ENCODE measurements around the gene GRIK4.

The GRIK4 gene

GRCh38 chr11:120526241-120526640 is 14.7 kb downstream of the GRIK4 start:
- no peak for DNase-seq

GRCh38 chr11:120527111-120527761 is 15.7 kb downstream of the GRIK4 start:
- no peak for DNase-seq

GRCh38 chr11:120528749-120529148 is 17.2 kb downstream of the GRIK4 start:
- no peak for DNase-seq

GRCh38 chr11:120529214-120529613 is 17.7 kb downstream of the GRIK4 start:
- DNase-seq = no peak

GRCh38 chr11:120529911-120530310 is 18.4 kb downstream of the GRIK4 start:
- DNase-seq = no peak

- peak; percentile 12 for DNase-seq
These were observed 20.7 kb downstream of the GRIK4 start for GRCh38 chr11:120532082-120532831.

GRCh38 chr11:120532832-120533196 is 21.3 kb downstream of the GRIK4 start:
- DNase-seq = peak; percentile 16

GRCh38 chr11:120536091-120536796 is 24.7 kb downstream of the GRIK4 start:
- no peak for DNase-seq

GRCh38 chr11:120536797-120537169 is 25.2 kb downstream of the GRIK4 start:
- no peak for DNase-seq

GRCh38 chr11:120537996-120538395 is 26.4 kb downstream of the GRIK4 start:
- DNase-seq = no peak

GRCh38 chr11:120538707-120539106 is 27.2 kb downstream of the GRIK4 start:
- DNase-seq = no peak

GRCh38 chr11:120539667-120540369 is 28.3 kb downstream of the GRIK4 start:
- peak; percentile 44 for DNase-seq

GRCh38 chr11:120540744-120541465 is 29.4 kb downstream of the GRIK4 start:
- DNase-seq = peak; percentile 12

GRCh38 chr11:120543521-120544215 is 32.1 kb downstream of the GRIK4 start:
- no peak for DNase-seq

- DNase-seq = no peak
These were observed 34.3 kb downstream of the GRIK4 start for GRCh38 chr11:120545813-120546212.

- peak; percentile 97 for DNase-seq
These were observed 35.0 kb downstream of the GRIK4 start for GRCh38 chr11:120546312-120547205.

GRCh38 chr11:120547316-120547715 is 35.8 kb downstream of the GRIK4 start:
- DNase-seq = no peak

- peak; percentile 94 for DNase-seq
These were observed 36.5 kb downstream of the GRIK4 start for GRCh38 chr11:120547811-120548681.

GRCh38 chr11:120548682-120549209 is 37.2 kb downstream of the GRIK4 start:
- DNase-seq = no peak

GRCh38 chr11:120549346-120549745 is 37.8 kb downstream of the GRIK4 start:
- no peak for DNase-seq

Data from HCEC 1CT (cell line).